Activated CD8-positive, alpha-beta memory T cell treated with anti-CD3 and anti-CD28 coated beads, Interleukin-2, amount 10 ng/mL, durations not matched to agents 7 days and 5 days (primary cell): Measurements from ENCODE around the gene GPC3. TPM values are rescaled to one million over a fixed set of nuclear protein-coding genes. Genes with fewer than 3 reads are reported as not detected.

Experiments used
- ATAC-seq: fragments of 150-1000 bp; cut with Tn5 transposase; one replicate; pipeline ENCODE4 v1.10.0; 2021; ENCODE audit warnings: moderate library complexity
- CTCF ChIA-PET: fragments of 350-600 bp; sonication (Branson Sonifier 250); formaldehyde crosslinking; loops from one replicate; lab custom pipeline; 2021; ENCODE audit warnings: antibody characterized with exemption; lab: Charles Lee
- DNase-seq: peaks from one replicate; pipeline ENCODE4 v3.0.0-alpha.2; 2020
- H3K27ac Mint-ChIP-seq: one replicate; pipeline ENCODE4 v1.8.0; 2021; ENCODE audit warnings: mild to moderate bottlenecking, mixed read lengths
- H3K27me3 Mint-ChIP-seq: one replicate; pipeline ENCODE4 v1.8.0; 2021; ENCODE audit warnings: mixed read lengths
- H3K36me3 Mint-ChIP-seq: one replicate; pipeline ENCODE4 v1.8.0; 2021; ENCODE audit warnings: mild to moderate bottlenecking, mixed read lengths
- H3K4me1 Mint-ChIP-seq: one replicate; pipeline ENCODE4 v1.8.0; 2021; ENCODE audit warnings: mixed read lengths
- H3K4me3 Mint-ChIP-seq: one replicate; pipeline ENCODE4 v1.8.0; 2021; ENCODE audit warnings: mild to moderate bottlenecking, moderate library complexity, mixed read lengths
- H3K9me3 Mint-ChIP-seq: one replicate; pipeline ENCODE4 v1.8.0; 2022; ENCODE audit warnings: low read depth, mixed read lengths
- total RNA-seq, 2 experiments: library from RNA; stranded (reverse); gene quantifications; one replicate each; pipeline ENCODE4 v1.2.3, GENCODE V29; 2021

Gene GPC3
- total RNA-seq, 2 experiments from 2014 or later, result not detected

- CTCF ChIA-PET, result no interaction called here
- no peak overlapping the region for H3K27ac Mint-ChIP-seq
- ATAC-seq, result no peak
Observed at GRCh38 chrX:133869270-133869669, 116.1 kb downstream of the GPC3 start.

GRCh38 chrX:133868682-133869081 lies 116.7 kb downstream of the GPC3 start:
- Mint-ChIP-seq H3K4me3 (no peak overlapping the region), H3K36me3 (no peaks in the 10 kb centered on the region), H3K27me3 (no peaks in the 10 kb centered on the region), H3K4me1 (no peaks in the 10 kb centered on the region), H3K9me3 (no peaks in the 10 kb centered on the region), H3K27ac (no peak overlapping the region)
- CTCF ChIA-PET, result no interaction called here
- ATAC-seq (no peak), DNase-seq (no peak)

More at GRCh38 chrX:133869270-133869669, 116.1 kb downstream of the GPC3 start:
- H3K27me3 Mint-ChIP-seq, result no peaks in the 10 kb centered on the region
- DNase-seq, result no peak
- no peaks in the 10 kb centered on the region for H3K9me3 Mint-ChIP-seq
- H3K4me3 Mint-ChIP-seq, result no peak overlapping the region
- H3K4me1 Mint-ChIP-seq, result no peaks in the 10 kb centered on the region
- H3K36me3 Mint-ChIP-seq, result no peaks in the 10 kb centered on the region

GRCh38 chrX:133868250-133868649 lies 117.1 kb downstream of the GPC3 start:
- Mint-ChIP-seq H3K27me3 (no peaks in the 10 kb centered on the region), H3K27ac (no peak overlapping the region), H3K9me3 (no peaks in the 10 kb centered on the region), H3K36me3 (no peaks in the 10 kb centered on the region), H3K4me1 (no peaks in the 10 kb centered on the region), H3K4me3 (no peak overlapping the region)
- ATAC-seq (no peak), DNase-seq (no peak)
- CTCF ChIA-PET, result no interaction called here

GRCh38 chrX:133865761-133866471 lies 119.5 kb downstream of the GPC3 start:
- CTCF ChIA-PET, result no interaction called here

GRCh38 chrX:133864236-133864635 lies 121.2 kb downstream of the GPC3 start:
- H3K9me3 Mint-ChIP-seq, result no peaks in the 10 kb centered on the region
- no peak overlapping the region for H3K4me3 Mint-ChIP-seq
- H3K36me3 Mint-ChIP-seq, result no peaks in the 10 kb centered on the region
- no peak overlapping the region for H3K27ac Mint-ChIP-seq
- CTCF ChIA-PET, result no interaction called here
- no peak for ATAC-seq
- H3K4me1 Mint-ChIP-seq, result no peaks in the 10 kb centered on the region
- no peaks in the 10 kb centered on the region for H3K27me3 Mint-ChIP-seq
- DNase-seq, result no peak

More at GRCh38 chrX:133865761-133866471, 119.5 kb downstream of the GPC3 start:
- ATAC-seq, result no peak
- Mint-ChIP-seq H3K36me3 (no peaks in the 10 kb centered on the region), H3K27ac (no peak overlapping the region), H3K4me3 (no peak overlapping the region), H3K4me1 (no peaks in the 10 kb centered on the region), H3K27me3 (no peaks in the 10 kb centered on the region), H3K9me3 (no peaks in the 10 kb centered on the region)
- DNase-seq, result no peak

- ATAC-seq (no peak), DNase-seq (no peak)
- H3K9me3 Mint-ChIP-seq, result no peaks in the 10 kb centered on the region
- H3K4me3 Mint-ChIP-seq, result no peak overlapping the region
- H3K27me3 Mint-ChIP-seq, result no peaks in the 10 kb centered on the region
- no peaks in the 10 kb centered on the region for H3K36me3 Mint-ChIP-seq
- CTCF ChIA-PET, result no interaction called here
- H3K27ac Mint-ChIP-seq, result no peak overlapping the region
- no peaks in the 10 kb centered on the region for H3K4me1 Mint-ChIP-seq
Observed at GRCh38 chrX:133859860-133860259, 125.5 kb downstream of the GPC3 start.

GRCh38 chrX:133859336-133859735 lies 126.1 kb downstream of the GPC3 start:
- H3K4me1 Mint-ChIP-seq, result no peaks in the 10 kb centered on the region
- no peaks in the 10 kb centered on the region for H3K9me3 Mint-ChIP-seq
- CTCF ChIA-PET, result no interaction called here
- no peaks in the 10 kb centered on the region for H3K36me3 Mint-ChIP-seq
- DNase-seq, result no peak
- no peak overlapping the region for H3K4me3 Mint-ChIP-seq
- no peaks in the 10 kb centered on the region for H3K27me3 Mint-ChIP-seq
- ATAC-seq, result no peak
- no peak overlapping the region for H3K27ac Mint-ChIP-seq

GRCh38 chrX:133857640-133858269 lies 127.6 kb downstream of the GPC3 start:
- CTCF ChIA-PET, result no interaction called here
- DNase-seq, result no peak
- Mint-ChIP-seq H3K4me1 (no peaks in the 10 kb centered on the region), H3K27me3 (no peaks in the 10 kb centered on the region), H3K9me3 (no peaks in the 10 kb centered on the region), H3K27ac (no peak overlapping the region), H3K4me3 (no peak overlapping the region), H3K36me3 (no peaks in the 10 kb centered on the region)
- no peak for ATAC-seq

- Mint-ChIP-seq H3K4me1 (no peaks in the 10 kb centered on the region), H3K4me3 (no peak overlapping the region), H3K36me3 (no peaks in the 10 kb centered on the region), H3K27me3 (no peaks in the 10 kb centered on the region), H3K9me3 (no peaks in the 10 kb centered on the region), H3K27ac (no peak overlapping the region)
- DNase-seq, result no peak
- CTCF ChIA-PET, result no interaction called here
- ATAC-seq, result no peak
Observed at GRCh38 chrX:133856819-133857218, 128.6 kb downstream of the GPC3 start.

- DNase-seq, result no peak
- no peak for ATAC-seq
- H3K4me3 Mint-ChIP-seq, result no peak overlapping the region
- H3K27me3 Mint-ChIP-seq, result peaks cover 4% of the 10 kb centered on the region
- CTCF ChIA-PET, result interaction anchor here (1.0 kb wide), 1 partner anchor 68 kb away, joined by 3 read pairs; no protein-coding TSS in a partner anchor
- H3K4me1 Mint-ChIP-seq, result no peaks in the 10 kb centered on the region
- no peaks in the 10 kb centered on the region for H3K9me3 Mint-ChIP-seq
- H3K36me3 Mint-ChIP-seq, result no peaks in the 10 kb centered on the region
- no peak overlapping the region for H3K27ac Mint-ChIP-seq
Observed at GRCh38 chrX:133854290-133854689, 131.1 kb downstream of the GPC3 start.

GRCh38 chrX:133852837-133853356 lies 132.5 kb downstream of the GPC3 start:
- Mint-ChIP-seq H3K27ac (no peak overlapping the region), H3K27me3 (peaks cover 4% of the 10 kb centered on the region), H3K4me3 (no peak overlapping the region), H3K36me3 (no peaks in the 10 kb centered on the region), H3K9me3 (no peaks in the 10 kb centered on the region), H3K4me1 (no peaks in the 10 kb centered on the region)
- CTCF ChIA-PET, result interaction anchor here (1.5 kb wide), 1 partner anchor 61 kb away, joined by 4 read pairs; no protein-coding TSS in a partner anchor
- no peak for ATAC-seq
- DNase-seq, result no peak

GRCh38 chrX:133852401-133852800 lies 133.0 kb downstream of the GPC3 start:
- no peaks in the 10 kb centered on the region for H3K36me3 Mint-ChIP-seq
- H3K4me3 Mint-ChIP-seq, result no peak overlapping the region
- ATAC-seq, result no peak
- H3K27ac Mint-ChIP-seq, result no peak overlapping the region
- H3K9me3 Mint-ChIP-seq, result no peaks in the 10 kb centered on the region
- no peaks in the 10 kb centered on the region for H3K4me1 Mint-ChIP-seq
- peaks cover 4% of the 10 kb centered on the region for H3K27me3 Mint-ChIP-seq
- CTCF ChIA-PET, result interaction anchor here (1.5 kb wide), 1 partner anchor 60 kb away, joined by 4 read pairs; no protein-coding TSS in a partner anchor
- no peak for DNase-seq

- ATAC-seq (no peak), DNase-seq (no peak)
- H3K27me3 Mint-ChIP-seq, result peaks cover 4% of the 10 kb centered on the region
- H3K4me3 Mint-ChIP-seq, result no peak overlapping the region
- no peaks in the 10 kb centered on the region for H3K36me3 Mint-ChIP-seq
- H3K9me3 Mint-ChIP-seq, result no peaks in the 10 kb centered on the region
- CTCF ChIA-PET, result no interaction called here
- no peaks in the 10 kb centered on the region for H3K4me1 Mint-ChIP-seq
- no peak overlapping the region for H3K27ac Mint-ChIP-seq
Observed at GRCh38 chrX:133850399-133850798, 135.0 kb downstream of the GPC3 start.

GRCh38 chrX:133849676-133850075 lies 135.7 kb downstream of the GPC3 start:
- H3K4me3 Mint-ChIP-seq, result no peak overlapping the region
- H3K4me1 Mint-ChIP-seq, result no peaks in the 10 kb centered on the region
- peaks cover 4% of the 10 kb centered on the region for H3K27me3 Mint-ChIP-seq
- no peak for ATAC-seq
- CTCF ChIA-PET, result no interaction called here
- no peaks in the 10 kb centered on the region for H3K9me3 Mint-ChIP-seq
- H3K36me3 Mint-ChIP-seq, result no peaks in the 10 kb centered on the region
- H3K27ac Mint-ChIP-seq, result no peak overlapping the region
- DNase-seq, result no peak
